SW 1271 (cell line): ENCODE results near the gene HIRIP3.
"Not testable (repeated sequence)": the region's sequence is repeated elsewhere in the genome, so short reads cannot be mapped to it uniquely, and the experiment has no call there.

Experiments used
- DNase-seq, 2 experiments: peaks; one replicate each; lab custom pipeline; 2025; lab: John Stamatoyannopoulos, UW

The HIRIP3 gene

GRCh38 chr16:29995324-29995910 is at the start of gene HIRIP3:
Gene HIRIP3 (minus strand): TSS chr16:29995617. CDS start chr16:29995605, 12 bp downstream.
- DNase-seq: peak; percentile 59 to 85

GRCh38 chr16:30041841-30042240 is 46.4 kb upstream of the HIRIP3 start:
- peak in 1 of 2 experiments; percentile 37 for DNase-seq

- not testable (repeated sequence) for DNase-seq
Measured at GRCh38 chr16:30040690-30041089, 45.3 kb upstream of the HIRIP3 start.

GRCh38 chr16:30040221-30040620 is 44.8 kb upstream of the HIRIP3 start:
- no peak for DNase-seq

GRCh38 chr16:30033270-30033669 is 37.9 kb upstream of the HIRIP3 start:
- no peak for DNase-seq

- peak; percentile 57 to 69 for DNase-seq
Measured at GRCh38 chr16:30032083-30032819, 36.8 kb upstream of the HIRIP3 start.

- DNase-seq: no peak
Measured at GRCh38 chr16:30031477-30031918, 36.1 kb upstream of the HIRIP3 start.

GRCh38 chr16:30030841-30031413 is 35.5 kb upstream of the HIRIP3 start, which contains the start of gene TLCD3B:
Gene TLCD3B (minus strand): TSS chr16:30031271. CDS start chr16:30030527, 744 bp downstream.
- DNase-seq: no peak

GRCh38 chr16:30030011-30030685 is 34.7 kb upstream of the HIRIP3 start:
- no peak for DNase-seq

- no peak for DNase-seq
Measured at GRCh38 chr16:30028438-30029076, 33.1 kb upstream of the HIRIP3 start.

GRCh38 chr16:30027588-30028437 is 32.4 kb upstream of the HIRIP3 start:
- DNase-seq: no peak

GRCh38 chr16:30026449-30026848 is 31.0 kb upstream of the HIRIP3 start:
- no peak for DNase-seq

GRCh38 chr16:30025574-30025973 is 30.2 kb upstream of the HIRIP3 start:
- DNase-seq: no peak

- DNase-seq: no peak
Measured at GRCh38 chr16:30025156-30025555, 29.7 kb upstream of the HIRIP3 start.

GRCh38 chr16:30024451-30024850 is 29.0 kb upstream of the HIRIP3 start:
- no peak for DNase-seq

GRCh38 chr16:30023586-30023985 is 28.2 kb upstream of the HIRIP3 start:
- DNase-seq: no peak

GRCh38 chr16:30022887-30023286 is 27.5 kb upstream of the HIRIP3 start, which contains the start of gene C16orf92:
Gene C16orf92 (plus strand): TSS chr16:30023198. CDS start chr16:30023341, 143 bp downstream.
- DNase-seq: no peak

- peak in 1 of 2 experiments; percentile 37 for DNase-seq
Measured at GRCh38 chr16:30018731-30019158, 23.3 kb upstream of the HIRIP3 start.

- not testable (repeated sequence) for DNase-seq
Measured at GRCh38 chr16:30017937-30018336, 22.5 kb upstream of the HIRIP3 start.

GRCh38 chr16:30017277-30017656 is 21.9 kb upstream of the HIRIP3 start:
- DNase-seq: no peak
